ENCODE data around the gene MID1.

The MID1 gene

GRCh38 chrX:10457092-10457491 is 163.3 kb downstream of the MID1 start:
- Histone ChIP-seq H3K36me3 (ENCODE audit: insufficient read depth, low read length) (no peaks in the 10 kb centered on the region), H3K9me2 (replicated peaks; ENCODE audit: low read depth, low read length) (no peaks in the 10 kb centered on the region), H3K9ac (ENCODE audit: low read depth, low read length, poor library complexity, severe bottlenecking) (no peak overlapping the region), H3K9me3 (ENCODE audit: insufficient read depth, low read depth, low read length) (no peaks in the 10 kb centered on the region), H3K27me3 (ENCODE audit: insufficient read depth, low read length, poor library complexity, severe bottlenecking) (no peaks in the 10 kb centered on the region), H3K4me2 (ENCODE audit: low read depth, low read length, poor library complexity, severe bottlenecking) (no peak overlapping the region), H3F3A (ENCODE audit: low read depth) (no peaks in the 10 kb centered on the region), H3K79me2 (ENCODE audit: insufficient read depth, low read length) (no peaks in the 10 kb centered on the region), H3K4me3 (ENCODE audit: low read length, poor library complexity, severe bottlenecking) (no peak overlapping the region), H2AFZ (ENCODE audit: low read length) (no peak overlapping the region), H4K20me1 (ENCODE audit: insufficient read depth, low read length, poor library complexity, severe bottlenecking) (no peaks in the 10 kb centered on the region), H3K4me1 (ENCODE audit: insufficient read depth, low read length, poor library complexity, severe bottlenecking) (no peaks in the 10 kb centered on the region)
- no peak for TF ChIP-seq EZH2phosphoT487 (IDR thresholded peaks at IDR 0.05; ENCODE audit: borderline replicate concordance)
- no peak for TF ChIP-seq CTCF (conservative IDR thresholded peaks at IDR 0.05; ENCODE audit: low read length)

DNA sequence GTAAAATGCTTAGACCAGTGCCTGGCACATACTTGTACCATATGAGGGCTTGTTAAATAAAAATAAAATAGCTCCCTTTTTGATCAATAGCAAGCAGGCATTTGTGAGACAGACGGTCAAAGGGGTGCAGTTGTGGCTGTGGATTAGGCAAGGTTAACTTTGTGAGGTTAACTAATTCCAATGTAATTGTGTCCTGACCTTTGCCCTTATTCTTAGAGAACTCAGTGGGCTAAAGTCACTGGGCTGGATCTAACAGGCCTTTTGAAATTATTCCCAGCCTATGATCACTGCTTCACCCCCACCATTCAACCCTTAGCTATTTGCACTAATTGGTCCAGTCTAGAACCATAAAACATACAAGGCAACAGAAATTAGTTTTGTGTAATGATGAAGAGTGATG is 166.4 kb downstream of the MID1 start:
- Histone ChIP-seq H3F3A (ENCODE audit: low read depth) (no peaks in the 10 kb centered on the region), H3K79me2 (ENCODE audit: insufficient read depth, low read length) (no peaks in the 10 kb centered on the region), H3K9ac (ENCODE audit: low read depth, low read length, poor library complexity, severe bottlenecking) (no peak overlapping the region), H4K20me1 (ENCODE audit: insufficient read depth, low read length, poor library complexity, severe bottlenecking) (no peaks in the 10 kb centered on the region), H3K27me3 (ENCODE audit: insufficient read depth, low read length, poor library complexity, severe bottlenecking) (no peaks in the 10 kb centered on the region), H3K4me1 (ENCODE audit: insufficient read depth, low read length, poor library complexity, severe bottlenecking) (no peaks in the 10 kb centered on the region), H2AFZ (ENCODE audit: low read length) (no peak overlapping the region), H3K36me3 (ENCODE audit: insufficient read depth, low read length) (no peaks in the 10 kb centered on the region), H3K4me2 (ENCODE audit: low read depth, low read length, poor library complexity, severe bottlenecking) (no peak overlapping the region), H3K9me2 (replicated peaks; ENCODE audit: low read depth, low read length) (no peaks in the 10 kb centered on the region), H3K9me3 (ENCODE audit: insufficient read depth, low read depth, low read length) (no peaks in the 10 kb centered on the region), H3K4me3 (ENCODE audit: low read length, poor library complexity, severe bottlenecking) (no peak overlapping the region)
- TF ChIP-seq EZH2phosphoT487 (IDR thresholded peaks at IDR 0.05; ENCODE audit: borderline replicate concordance) (no peak), CTCF (conservative IDR thresholded peaks at IDR 0.05; ENCODE audit: low read length) (no peak)

DNA sequence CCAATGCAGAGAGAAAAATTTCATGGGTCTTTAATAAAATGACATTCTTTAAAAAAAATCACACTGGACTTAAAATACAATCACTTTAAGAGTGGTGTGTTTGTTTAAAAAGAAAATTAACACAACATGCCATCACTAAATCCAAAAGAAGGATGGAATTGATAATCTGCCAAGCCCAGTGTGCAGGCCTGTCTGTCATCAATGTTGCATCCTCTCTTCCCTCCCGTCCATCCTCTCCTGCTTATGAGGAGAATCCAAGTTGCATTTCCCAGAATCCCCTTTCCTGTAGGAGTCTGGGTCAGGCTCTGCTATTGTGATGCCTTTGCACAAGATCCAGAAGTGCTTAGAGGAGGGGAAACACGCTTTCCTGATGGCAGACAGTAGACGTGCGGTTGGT is 169.4 kb downstream of the MID1 start:
- Histone ChIP-seq H3K27me3 (ENCODE audit: insufficient read depth, low read length, poor library complexity, severe bottlenecking) (no peaks in the 10 kb centered on the region), H3K4me1 (ENCODE audit: insufficient read depth, low read length, poor library complexity, severe bottlenecking) (no peaks in the 10 kb centered on the region), H3K4me3 (ENCODE audit: low read length, poor library complexity, severe bottlenecking) (no peak overlapping the region), H3K9me2 (replicated peaks; ENCODE audit: low read depth, low read length) (no peaks in the 10 kb centered on the region), H3K4me2 (ENCODE audit: low read depth, low read length, poor library complexity, severe bottlenecking) (no peak overlapping the region), H3K9me3 (ENCODE audit: insufficient read depth, low read depth, low read length) (no peaks in the 10 kb centered on the region), H3F3A (ENCODE audit: low read depth) (no peaks in the 10 kb centered on the region), H3K79me2 (ENCODE audit: insufficient read depth, low read length) (no peaks in the 10 kb centered on the region), H3K36me3 (ENCODE audit: insufficient read depth, low read length) (no peaks in the 10 kb centered on the region), H2AFZ (ENCODE audit: low read length) (no peak overlapping the region), H3K9ac (ENCODE audit: low read depth, low read length, poor library complexity, severe bottlenecking) (no peak overlapping the region), H4K20me1 (ENCODE audit: insufficient read depth, low read length, poor library complexity, severe bottlenecking) (no peaks in the 10 kb centered on the region)
- TF ChIP-seq EZH2phosphoT487 (IDR thresholded peaks at IDR 0.05; ENCODE audit: borderline replicate concordance) = no peak
- TF ChIP-seq CTCF (conservative IDR thresholded peaks at IDR 0.05; ENCODE audit: low read length) = no peak
